Measurements from ENCODE around the gene CASK.

The CASK gene

GRCh38 chrX:41799661-41800060 is 123.7 kb downstream of the CASK start:
- Histone ChIP-seq H3K9me3 (ENCODE audit: control insufficient read depth, low read length) (no peaks in the 10 kb centered on the region), H3K4me1 (ENCODE audit: control insufficient read depth, insufficient read depth, low read length, poor library complexity, severe bottlenecking) (no peaks in the 10 kb centered on the region), H3K4me3 (ENCODE audit: insufficient read depth, low read depth, low read length, poor library complexity, severe bottlenecking) (no peak overlapping the region), H3K27ac (ENCODE audit: insufficient read depth, low read length, poor library complexity, severe bottlenecking) (no peak overlapping the region), H3K36me3 (ENCODE audit: control insufficient read depth, insufficient read depth, low read length) (no peaks in the 10 kb centered on the region), H3K27me3 (replicated peaks; ENCODE audit: control insufficient read depth, insufficient read depth, low read length, poor library complexity, severe bottlenecking) (no peaks in the 10 kb centered on the region)
- no peak for DNase-seq

- Histone ChIP-seq H3K4me1 (ENCODE audit: control insufficient read depth, insufficient read depth, low read length, poor library complexity, severe bottlenecking) (no peaks in the 10 kb centered on the region), H3K9me3 (ENCODE audit: control insufficient read depth, low read length) (no peaks in the 10 kb centered on the region), H3K27me3 (replicated peaks; ENCODE audit: control insufficient read depth, insufficient read depth, low read length, poor library complexity, severe bottlenecking) (no peaks in the 10 kb centered on the region), H3K27ac (ENCODE audit: insufficient read depth, low read length, poor library complexity, severe bottlenecking) (no peak overlapping the region), H3K36me3 (ENCODE audit: control insufficient read depth, insufficient read depth, low read length) (no peaks in the 10 kb centered on the region), H3K4me3 (ENCODE audit: insufficient read depth, low read depth, low read length, poor library complexity, severe bottlenecking) (no peak overlapping the region)
- no peak for DNase-seq
Observed at GRCh38 chrX:41796577-41796976, 126.8 kb downstream of the CASK start.

GRCh38 chrX:41796046-41796445 is 127.3 kb downstream of the CASK start:
- no peak overlapping the region for H3K4me3 ChIP-seq (ENCODE audit: insufficient read depth, low read depth, low read length, poor library complexity, severe bottlenecking)
- no peaks in the 10 kb centered on the region for H3K9me3 ChIP-seq (ENCODE audit: control insufficient read depth, low read length)
- H3K4me1 ChIP-seq (ENCODE audit: control insufficient read depth, insufficient read depth, low read length, poor library complexity, severe bottlenecking) = no peaks in the 10 kb centered on the region
- H3K27ac ChIP-seq (ENCODE audit: insufficient read depth, low read length, poor library complexity, severe bottlenecking) = no peak overlapping the region
- no peaks in the 10 kb centered on the region for H3K36me3 ChIP-seq (ENCODE audit: control insufficient read depth, insufficient read depth, low read length)
- DNase-seq = no peak
- no peaks in the 10 kb centered on the region for H3K27me3 ChIP-seq (replicated peaks; ENCODE audit: control insufficient read depth, insufficient read depth, low read length, poor library complexity, severe bottlenecking)

GRCh38 chrX:41789374-41789773 is 134.0 kb downstream of the CASK start:
- no peak for DNase-seq
- Histone ChIP-seq H3K27me3 (replicated peaks; ENCODE audit: control insufficient read depth, insufficient read depth, low read length, poor library complexity, severe bottlenecking) (no peaks in the 10 kb centered on the region), H3K4me3 (ENCODE audit: insufficient read depth, low read depth, low read length, poor library complexity, severe bottlenecking) (no peak overlapping the region), H3K27ac (ENCODE audit: insufficient read depth, low read length, poor library complexity, severe bottlenecking) (no peak overlapping the region), H3K36me3 (ENCODE audit: control insufficient read depth, insufficient read depth, low read length) (peaks cover 5% of the 10 kb centered on the region), H3K4me1 (ENCODE audit: control insufficient read depth, insufficient read depth, low read length, poor library complexity, severe bottlenecking) (no peaks in the 10 kb centered on the region), H3K9me3 (ENCODE audit: control insufficient read depth, low read length) (no peaks in the 10 kb centered on the region)

- Histone ChIP-seq H3K4me3 (ENCODE audit: insufficient read depth, low read depth, low read length, poor library complexity, severe bottlenecking) (no peak overlapping the region), H3K27ac (ENCODE audit: insufficient read depth, low read length, poor library complexity, severe bottlenecking) (no peak overlapping the region), H3K4me1 (ENCODE audit: control insufficient read depth, insufficient read depth, low read length, poor library complexity, severe bottlenecking) (no peaks in the 10 kb centered on the region), H3K27me3 (replicated peaks; ENCODE audit: control insufficient read depth, insufficient read depth, low read length, poor library complexity, severe bottlenecking) (no peaks in the 10 kb centered on the region), H3K36me3 (ENCODE audit: control insufficient read depth, insufficient read depth, low read length) (peaks cover 5% of the 10 kb centered on the region), H3K9me3 (ENCODE audit: control insufficient read depth, low read length) (no peaks in the 10 kb centered on the region)
- no peak for DNase-seq
Observed at GRCh38 chrX:41785685-41786084, 137.7 kb downstream of the CASK start.

- DNase-seq = no peak
- Histone ChIP-seq H3K4me3 (ENCODE audit: insufficient read depth, low read depth, low read length, poor library complexity, severe bottlenecking) (no peak overlapping the region), H3K27ac (ENCODE audit: insufficient read depth, low read length, poor library complexity, severe bottlenecking) (no peak overlapping the region), H3K9me3 (ENCODE audit: control insufficient read depth, low read length) (no peaks in the 10 kb centered on the region), H3K27me3 (replicated peaks; ENCODE audit: control insufficient read depth, insufficient read depth, low read length, poor library complexity, severe bottlenecking) (no peaks in the 10 kb centered on the region), H3K4me1 (ENCODE audit: control insufficient read depth, insufficient read depth, low read length, poor library complexity, severe bottlenecking) (no peaks in the 10 kb centered on the region), H3K36me3 (ENCODE audit: control insufficient read depth, insufficient read depth, low read length) (peaks cover 5% of the 10 kb centered on the region)
Observed at GRCh38 chrX:41781500-41781899, 141.9 kb downstream of the CASK start.

- Histone ChIP-seq H3K27ac (ENCODE audit: insufficient read depth, low read length, poor library complexity, severe bottlenecking) (no peak overlapping the region), H3K4me1 (ENCODE audit: control insufficient read depth, insufficient read depth, low read length, poor library complexity, severe bottlenecking) (no peaks in the 10 kb centered on the region), H3K36me3 (ENCODE audit: control insufficient read depth, insufficient read depth, low read length) (no peaks in the 10 kb centered on the region), H3K9me3 (ENCODE audit: control insufficient read depth, low read length) (no peaks in the 10 kb centered on the region), H3K27me3 (replicated peaks; ENCODE audit: control insufficient read depth, insufficient read depth, low read length, poor library complexity, severe bottlenecking) (no peaks in the 10 kb centered on the region), H3K4me3 (ENCODE audit: insufficient read depth, low read depth, low read length, poor library complexity, severe bottlenecking) (no peak overlapping the region)
- no peak for DNase-seq
Observed at GRCh38 chrX:41779941-41780340, 143.4 kb downstream of the CASK start.

- no peaks in the 10 kb centered on the region for H3K27me3 ChIP-seq (replicated peaks; ENCODE audit: control insufficient read depth, insufficient read depth, low read length, poor library complexity, severe bottlenecking)
- H3K27ac ChIP-seq (ENCODE audit: insufficient read depth, low read length, poor library complexity, severe bottlenecking) = no peak overlapping the region
- H3K4me1 ChIP-seq (ENCODE audit: control insufficient read depth, insufficient read depth, low read length, poor library complexity, severe bottlenecking) = no peaks in the 10 kb centered on the region
- no peaks in the 10 kb centered on the region for H3K36me3 ChIP-seq (ENCODE audit: control insufficient read depth, insufficient read depth, low read length)
- DNase-seq = no peak
- H3K9me3 ChIP-seq (ENCODE audit: control insufficient read depth, low read length) = no peaks in the 10 kb centered on the region
- no peak overlapping the region for H3K4me3 ChIP-seq (ENCODE audit: insufficient read depth, low read depth, low read length, poor library complexity, severe bottlenecking)
Observed at GRCh38 chrX:41779030-41779564, 144.3 kb downstream of the CASK start.

- no peak for DNase-seq
- H3K4me1 ChIP-seq (ENCODE audit: control insufficient read depth, insufficient read depth, low read length, poor library complexity, severe bottlenecking) = no peaks in the 10 kb centered on the region
- H3K4me3 ChIP-seq (ENCODE audit: insufficient read depth, low read depth, low read length, poor library complexity, severe bottlenecking) = no peak overlapping the region
- no peaks in the 10 kb centered on the region for H3K9me3 ChIP-seq (ENCODE audit: control insufficient read depth, low read length)
- no peaks in the 10 kb centered on the region for H3K27me3 ChIP-seq (replicated peaks; ENCODE audit: control insufficient read depth, insufficient read depth, low read length, poor library complexity, severe bottlenecking)
- H3K27ac ChIP-seq (ENCODE audit: insufficient read depth, low read length, poor library complexity, severe bottlenecking) = no peak overlapping the region
- H3K36me3 ChIP-seq (ENCODE audit: control insufficient read depth, insufficient read depth, low read length) = no peaks in the 10 kb centered on the region
Observed at GRCh38 chrX:41761702-41762101, 161.7 kb downstream of the CASK start.

- no peaks in the 10 kb centered on the region for H3K36me3 ChIP-seq (ENCODE audit: control insufficient read depth, insufficient read depth, low read length)
- H3K27me3 ChIP-seq (replicated peaks; ENCODE audit: control insufficient read depth, insufficient read depth, low read length, poor library complexity, severe bottlenecking) = no peaks in the 10 kb centered on the region
- H3K9me3 ChIP-seq (ENCODE audit: control insufficient read depth, low read length) = no peaks in the 10 kb centered on the region
- no peak overlapping the region for H3K4me3 ChIP-seq (ENCODE audit: insufficient read depth, low read depth, low read length, poor library complexity, severe bottlenecking)
- DNase-seq = no peak
- H3K4me1 ChIP-seq (ENCODE audit: control insufficient read depth, insufficient read depth, low read length, poor library complexity, severe bottlenecking) = no peaks in the 10 kb centered on the region
- no peak overlapping the region for H3K27ac ChIP-seq (ENCODE audit: insufficient read depth, low read length, poor library complexity, severe bottlenecking)
Observed at GRCh38 chrX:41761169-41761568, 162.2 kb downstream of the CASK start.

- Histone ChIP-seq H3K4me3 (ENCODE audit: insufficient read depth, low read depth, low read length, poor library complexity, severe bottlenecking) (no peak overlapping the region), H3K4me1 (ENCODE audit: control insufficient read depth, insufficient read depth, low read length, poor library complexity, severe bottlenecking) (no peaks in the 10 kb centered on the region), H3K27me3 (replicated peaks; ENCODE audit: control insufficient read depth, insufficient read depth, low read length, poor library complexity, severe bottlenecking) (no peaks in the 10 kb centered on the region), H3K9me3 (ENCODE audit: control insufficient read depth, low read length) (no peaks in the 10 kb centered on the region), H3K36me3 (ENCODE audit: control insufficient read depth, insufficient read depth, low read length) (no peaks in the 10 kb centered on the region), H3K27ac (ENCODE audit: insufficient read depth, low read length, poor library complexity, severe bottlenecking) (no peak overlapping the region)
- no peak for DNase-seq
Observed at GRCh38 chrX:41759817-41760216, 163.5 kb downstream of the CASK start.

Measured in effector memory CD4-positive, alpha-beta T cell (primary cell).